Transverse colon (tissue), 4 donors: Measurements from ENCODE around the gene ATG7. TPM values are rescaled to one million over a fixed set of nuclear protein-coding genes. Genes with fewer than 3 reads are reported as not detected.
"Not testable (repeated sequence)": the region's sequence is repeated elsewhere in the genome, so short reads cannot be mapped to it uniquely, and the experiment has no call there.

Experiments used
- DNase-seq: peaks from one replicate; pipeline ENCODE4 v3.0.0-alpha.2; 2019
- H3K27ac ChIP-seq, 4 donors: fragments of 200-600 bp; sonication (generic); 2 replicates each; pipeline ENCODE4 v1.5.1; 2016 to 2018; ENCODE audit warnings: inconsistent platforms in 4 of 4
- H3K27me3 ChIP-seq: fragments of 200-600 bp; sonication (generic); 2 replicates; pipeline ENCODE4 v1.5.1; 2017; ENCODE audit warnings: inconsistent platforms
- H3K36me3 ChIP-seq, 4 donors: fragments of 200-600 bp; sonication (generic); 2 replicates each; pipeline ENCODE4 v1.5.1; 2017 to 2019; ENCODE audit warnings: inconsistent platforms in 4 of 4
- H3K4me1 ChIP-seq, 4 donors: fragments of 200-600 bp; sonication (generic); 2 replicates each; pipeline ENCODE4 v1.5.1; 2017 to 2020; ENCODE audit warnings: inconsistent platforms in 4 of 4
- H3K4me3 ChIP-seq, 4 donors: fragments of 200-600 bp; sonication (generic); 1 replicate in 1 of 4; 2 replicates in 3 of 4; pipeline versions ENCODE4 v1.5.1 to v1.6.1; 2017 to 2019; ENCODE audit warnings: inconsistent platforms in 4 of 4
- H3K9me3 ChIP-seq, 2 donors: fragments of 200-600 bp; sonication (generic); 2 replicates each; pipeline ENCODE4 v1.5.1; 2017 to 2019; ENCODE audit warnings: inconsistent platforms in 2 of 2
- CTCF ChIP-seq, 5 experiments: fragments of 200-600 bp in 3 of 5; fragments of 450-650 bp in 2 of 5; sonication (generic) in 3 of 5; IDR thresholded peaks; 1 replicate in 2 of 5; 2 replicates in 3 of 5; pipeline ENCODE4 v1.5.1; 2016 to 2017; ENCODE audit warnings: antibody characterized with exemption in 5 of 5, inconsistent platforms in 3 of 5, mild to moderate bottlenecking in 2 of 5, moderate library complexity in 1 of 5
- EP300 ChIP-seq: sonication (generic); formaldehyde crosslinking; IDR thresholded peaks from one replicate; pipeline ENCODE4 v1.6.1; 2017; ENCODE audit warnings: antibody characterized with exemption, low read depth
- POLR2A ChIP-seq: fragments of 450-650 bp; IDR thresholded peaks from one replicate; pipeline ENCODE4 v1.6.1; 2016; ENCODE audit warnings: antibody characterized with exemption, mild to moderate bottlenecking, moderate library complexity
- POLR2AphosphoS5 ChIP-seq, 3 donors: sonication (generic); formaldehyde crosslinking; IDR thresholded peaks; one replicate each; pipeline ENCODE4 v1.6.1; 2016; ENCODE audit warnings: antibody characterized with exemption in 3 of 3
- WGBS, 2 donors: methylation state at CpG; one replicate each; pipeline ENCODE4 v1.1.5; 2018; ENCODE audit warnings: low coverage in 1 of 2; 5-methylcytosine and 5-hydroxymethylcytosine counted together
- in situ Hi-C, 4 donors: fragments of 200-750 bp; cut with MboI; loops; one replicate each; pipeline versions ENCODE4 v1.15.0 to v1.15.1; 2017; ENCODE audit warnings: low sequenced_read_pairs in 3 of 4, low pct_ligation_motif_present in 1 of 4, low pct_unique_long_range_greater_than_20kb in 1 of 4
- intact Hi-C: fragments of 100-400 bp; cut with DNase I; formaldehyde crosslinking; loops from one replicate; pipeline ENCODE4 v1.15.1; 2023; ENCODE audit warnings: low total_unique reads
- total RNA-seq, 4 donors: library from RNA; depleted of rRNA; stranded (reverse); fragments of >200 nt; gene quantifications; one replicate each; pipeline ENCODE4 v1.1.0, GENCODE V29; 2016

ATG7 gene
- total RNA-seq, 4 donors from 2014 or later = 44.5 to 122 (median 75.0) TPM

DNA sequence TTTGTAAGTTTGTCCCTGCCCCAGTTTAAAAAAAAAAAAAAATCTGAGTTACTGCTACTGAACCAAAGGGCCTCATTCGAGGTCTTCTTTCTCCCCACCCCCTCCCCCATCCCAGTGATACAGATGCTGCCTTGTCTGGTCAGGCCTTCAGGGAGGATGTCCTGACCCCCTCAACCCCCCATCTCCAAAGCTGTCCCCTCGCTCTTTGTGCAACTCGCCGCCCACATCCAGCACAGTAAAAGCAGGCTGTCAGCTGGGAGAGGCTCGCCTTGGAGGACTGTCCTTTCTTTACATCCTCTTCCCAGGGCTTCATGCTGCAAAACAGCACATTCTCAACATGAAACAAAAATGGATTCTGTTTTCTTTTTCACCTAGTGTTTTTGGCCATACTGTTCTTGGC, 238.2 kb downstream of the ATG7 start:
- H3K36me3 ChIP-seq = no peaks in the 10 kb centered on the region
- DNase-seq = no peak
- in situ Hi-C loops (loop anchor here in 1 of 4 donors (25.0 kb wide), 1 partner anchor 123 kb away; no protein-coding TSS in a partner anchor), intact Hi-C loops (no loop called here)
- H3K27me3 ChIP-seq = no peaks in the 10 kb centered on the region
- 72 to 76% methylated on average over 4 to 5 of the region's 5 CpGs for WGBS, 2 donors
- H3K27ac ChIP-seq = peak overlapping the region; percentile 63 to 80 (median 73)
- no peaks in the 10 kb centered on the region for H3K9me3 ChIP-seq
- TF ChIP-seq EP300 (no peak), POLR2A (no peak), CTCF (IDR thresholded peaks at IDR 0.05) (no peak), POLR2AphosphoS5 (IDR thresholded peaks at IDR 0.05) (no peak)
- H3K4me1 ChIP-seq = peaks cover 26 to 46% (median 28%) of the 10 kb centered on the region in 4 donors
- H3K4me3 ChIP-seq = no peak overlapping the region

GRCh38 chr3:11511606-11512005, 239.4 kb downstream of the ATG7 start:
- H3K4me1 ChIP-seq = peaks cover 26 to 46% (median 28%) of the 10 kb centered on the region in 4 donors
- H3K27me3 ChIP-seq, intact Hi-C loops, H3K27ac ChIP-seq, H3K4me3 ChIP-seq, H3K36me3 ChIP-seq, H3K9me3 ChIP-seq, DNase-seq: not testable (repeated sequence)
- WGBS, 2 donors = 100% methylated on average over 7 of the region's 20 CpGs; no CpG with 5 or more reads in 1 of the 2 donors
- in situ Hi-C loops = loop anchor here in 1 of 4 donors (25.0 kb wide), 1 partner anchor 124 kb away; no protein-coding TSS in a partner anchor

- DNase-seq, H3K4me3 ChIP-seq, H3K27me3 ChIP-seq, intact Hi-C loops, H3K36me3 ChIP-seq, H3K9me3 ChIP-seq: not testable (repeated sequence)
- in situ Hi-C loops = loop anchor here in 1 of 4 donors (25.0 kb wide), 1 partner anchor 126 kb away; no protein-coding TSS in a partner anchor
- WGBS, 2 donors = 96% methylated on average over 27 of the region's 27 CpGs; no CpG with 5 or more reads in 1 of the 2 donors
- Histone ChIP-seq H3K4me1 (peaks cover 21 to 37% (median 26%) of the 10 kb centered on the region in 4 donors), H3K27ac (peak overlapping the region in 3 of 4 donors; percentile 5 to 50 (median 16))
Measured at GRCh38 chr3:11513125-11513816, 241.1 kb downstream of the ATG7 start.

DNA sequence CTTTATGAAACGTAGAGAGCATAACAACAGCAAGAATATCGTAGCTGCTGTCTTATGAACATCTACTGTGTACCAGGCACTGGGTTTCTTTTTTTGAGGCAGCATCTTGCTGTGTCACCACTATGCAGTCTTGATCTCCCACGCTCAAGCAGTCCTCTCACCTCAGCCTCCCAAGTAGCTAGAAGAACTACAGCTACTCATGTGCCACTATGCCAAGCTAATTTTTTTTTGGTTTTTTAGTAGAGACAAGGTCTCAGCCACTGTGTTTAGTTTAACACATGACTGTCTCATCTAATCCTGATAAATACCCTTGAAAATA, 241.6 kb downstream of the ATG7 start:
- intact Hi-C loops (no loop called here), in situ Hi-C loops (loop anchor here in 1 of 4 donors (25.0 kb wide), 1 partner anchor 126 kb away; no protein-coding TSS in a partner anchor)
- no peaks in the 10 kb centered on the region for H3K27me3 ChIP-seq
- no peak for DNase-seq
- no peaks in the 10 kb centered on the region for H3K9me3 ChIP-seq
- WGBS, 2 donors = 78 to 86% methylated on average over 1 to 3 of the region's 3 CpGs
- H3K36me3 ChIP-seq = no peaks in the 10 kb centered on the region
- H3K4me3 ChIP-seq = no peak overlapping the region
- H3K27ac ChIP-seq = peak overlapping the region in 3 of 4 donors; percentile 5 to 50 (median 16)
- TF ChIP-seq EP300 = no peak
- TF ChIP-seq CTCF (IDR thresholded peaks at IDR 0.05) = no peak
- TF ChIP-seq POLR2AphosphoS5 (IDR thresholded peaks at IDR 0.05) = no peak
- no peak for TF ChIP-seq POLR2A
- peaks cover 16 to 32% (median 21%) of the 10 kb centered on the region in 4 donors for H3K4me1 ChIP-seq

GRCh38 chr3:11514191-11514821, 242.1 kb downstream of the ATG7 start:
- TF ChIP-seq POLR2A (no peak), POLR2AphosphoS5 (IDR thresholded peaks at IDR 0.05) (no peak), EP300 (no peak), CTCF (IDR thresholded peaks at IDR 0.05) (no peak)
- H3K9me3 ChIP-seq = no peaks in the 10 kb centered on the region
- in situ Hi-C loops (loop anchor here in 1 of 4 donors (25.0 kb wide), 1 partner anchor 127 kb away; no protein-coding TSS in a partner anchor), intact Hi-C loops (no loop called here)
- no peak overlapping the region for H3K4me3 ChIP-seq
- peak overlapping the region in 3 of 4 donors; percentile 5 to 50 (median 16) for H3K27ac ChIP-seq
- peaks cover 10 to 26% (median 16%) of the 10 kb centered on the region in 4 donors for H3K4me1 ChIP-seq
- DNase-seq = no peak
- H3K27me3 ChIP-seq = no peaks in the 10 kb centered on the region
- no peaks in the 10 kb centered on the region for H3K36me3 ChIP-seq
- WGBS, 2 donors = 20 to 49% methylated on average over 3 to 7 of the region's 7 CpGs
